ENCODE measurements around the gene ZNF438. TPM values are rescaled to one million over a fixed set of nuclear protein-coding genes. Genes with fewer than 3 reads are reported as not detected.

ZNF438 gene
- total RNA-seq, 4 donors from 2014 or later, result 2.9 to 9.3 (median 5.9) TPM

GRCh38 chr10:30887839-30888238, 143.8 kb downstream of the ZNF438 start:
- Histone ChIP-seq H3K36me3 (no peaks in the 10 kb centered on the region), H3K27me3 (no peaks in the 10 kb centered on the region), H3K4me1 (no peaks in the 10 kb centered on the region), H3K4me3 (no peak overlapping the region), H3K27ac (no peak overlapping the region), H3K9me3 (no peaks in the 10 kb centered on the region)
- TF ChIP-seq POLR2A (IDR thresholded peaks at IDR 0.05) (no peak), CTCF (IDR thresholded peaks at IDR 0.05) (no peak)
- intact Hi-C loops (cut with DNase I), result no loop called here
- no peak for DNase-seq
- WGBS, 2 donors, result 97 to 100% methylated on average over 1 of the region's 1 CpG

- no peaks in the 10 kb centered on the region for H3K9me3 ChIP-seq
- H3K27me3 ChIP-seq, result no peaks in the 10 kb centered on the region
Measured at GRCh38 chr10:30885423-30885822, 146.2 kb downstream of the ZNF438 start.

GRCh38 chr10:30883751-30884150, 147.9 kb downstream of the ZNF438 start:
- H3K9me3 ChIP-seq, result no peaks in the 10 kb centered on the region
- DNase-seq, result no peak
- intact Hi-C loops (cut with DNase I), result no loop called here
- H3K4me1 ChIP-seq, result no peaks in the 10 kb centered on the region
- H3K4me3 ChIP-seq, result no peak overlapping the region
- H3K36me3 ChIP-seq, result no peaks in the 10 kb centered on the region
- H3K27ac ChIP-seq, result no peak overlapping the region
- 70 to 81% methylated on average over 4 of the region's 4 CpGs for WGBS, 2 donors
- no peak for TF ChIP-seq CTCF (IDR thresholded peaks at IDR 0.05)
- no peak for TF ChIP-seq POLR2A (IDR thresholded peaks at IDR 0.05)
- no peaks in the 10 kb centered on the region for H3K27me3 ChIP-seq

More at GRCh38 chr10:30885423-30885822, 146.2 kb downstream of the ZNF438 start:
- no peaks in the 10 kb centered on the region for H3K4me1 ChIP-seq
- no peak overlapping the region for H3K4me3 ChIP-seq
- no peak for DNase-seq
- no peak overlapping the region for H3K27ac ChIP-seq
- TF ChIP-seq POLR2A (IDR thresholded peaks at IDR 0.05), result no peak
- no peak for TF ChIP-seq CTCF (IDR thresholded peaks at IDR 0.05)
- no peaks in the 10 kb centered on the region for H3K36me3 ChIP-seq
- intact Hi-C loops (cut with DNase I), result no loop called here

- intact Hi-C loops (cut with DNase I), result no loop called here
- no peaks in the 10 kb centered on the region for H3K27me3 ChIP-seq
- no peak overlapping the region for H3K27ac ChIP-seq
- H3K4me3 ChIP-seq, result no peak overlapping the region
- H3K36me3 ChIP-seq, result no peaks in the 10 kb centered on the region
- H3K9me3 ChIP-seq, result no peaks in the 10 kb centered on the region
- TF ChIP-seq CTCF (IDR thresholded peaks at IDR 0.05) (no peak), POLR2A (IDR thresholded peaks at IDR 0.05) (no peak)
- DNase-seq, result no peak
- H3K4me1 ChIP-seq, result no peaks in the 10 kb centered on the region
Measured at GRCh38 chr10:30883116-30883515, 148.5 kb downstream of the ZNF438 start.

GRCh38 chr10:30882281-30882680, 149.4 kb downstream of the ZNF438 start:
- Histone ChIP-seq H3K9me3 (no peaks in the 10 kb centered on the region), H3K4me1 (no peaks in the 10 kb centered on the region), H3K27ac (no peak overlapping the region), H3K27me3 (no peaks in the 10 kb centered on the region), H3K36me3 (no peaks in the 10 kb centered on the region), H3K4me3 (no peak overlapping the region)
- intact Hi-C loops (cut with DNase I), result no loop called here
- DNase-seq, result no peak
- TF ChIP-seq POLR2A (IDR thresholded peaks at IDR 0.05), result no peak
- TF ChIP-seq CTCF (IDR thresholded peaks at IDR 0.05), result no peak
- WGBS, 2 donors, result 24 to 64% methylated on average over 1 of the region's 1 CpG
